ENCODE measurements around the gene HCN1. TPM values are rescaled to one million over a fixed set of nuclear protein-coding genes. Genes with fewer than 3 reads are reported as not detected.

Gene HCN1
- not detected for total RNA-seq

GRCh38 chr5:45696206-45696836, at the start of gene HCN1:
Gene HCN1 (minus strand): TSS chr5:45696380.
- Histone ChIP-seq H3K27me3 (ENCODE audit: insufficient read depth, low read length) (peaks cover 20% of the 10 kb centered on the region), H3K4me1 (ENCODE audit: insufficient read depth, low read length) (no peaks in the 10 kb centered on the region), H3K4me3 (ENCODE audit: low read length) (no peak within 1 kb of the TSS), H3K9me3 (ENCODE audit: low read depth, low read length) (no peaks in the 10 kb centered on the region)

GRCh38 chr5:45741110-45741509, 44.9 kb upstream of the HCN1 start:
- Histone ChIP-seq H3K4me3 (ENCODE audit: low read length) (no peak overlapping the region), H3K4me1 (ENCODE audit: insufficient read depth, low read length) (no peaks in the 10 kb centered on the region), H3K9me3 (ENCODE audit: low read depth, low read length) (no peaks in the 10 kb centered on the region), H3K27me3 (ENCODE audit: insufficient read depth, low read length) (no peaks in the 10 kb centered on the region)

DNA sequence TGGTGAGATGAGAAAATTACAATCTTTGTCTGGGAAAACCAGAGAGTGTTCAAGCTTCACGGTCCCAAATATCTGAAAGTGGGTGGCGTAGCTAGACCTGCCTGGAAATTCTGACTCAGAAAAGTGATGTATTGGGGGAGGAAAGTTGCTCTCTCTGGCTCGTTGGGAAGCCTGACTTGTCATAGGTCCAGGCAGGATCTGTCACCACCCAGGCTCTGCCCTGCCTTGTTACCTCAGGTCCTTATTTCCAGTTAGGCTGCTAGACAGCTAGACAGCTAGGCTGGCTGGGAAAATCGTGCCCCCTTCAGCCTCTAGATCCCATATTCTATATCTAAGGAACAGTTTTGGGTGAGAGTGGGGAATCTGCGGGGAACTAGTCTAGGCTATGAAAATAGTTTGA, 41.0 kb upstream of the HCN1 start:
- Histone ChIP-seq H3K9me3 (ENCODE audit: low read depth, low read length) (no peaks in the 10 kb centered on the region), H3K27me3 (ENCODE audit: insufficient read depth, low read length) (no peaks in the 10 kb centered on the region), H3K4me1 (ENCODE audit: insufficient read depth, low read length) (no peaks in the 10 kb centered on the region), H3K4me3 (ENCODE audit: low read length) (no peak overlapping the region)

- Histone ChIP-seq H3K4me3 (ENCODE audit: low read length) (no peak overlapping the region), H3K4me1 (ENCODE audit: insufficient read depth, low read length) (no peaks in the 10 kb centered on the region), H3K9me3 (ENCODE audit: low read depth, low read length) (peaks cover 4% of the 10 kb centered on the region), H3K27me3 (ENCODE audit: insufficient read depth, low read length) (no peaks in the 10 kb centered on the region)
These were observed 29.4 kb upstream of the HCN1 start for GRCh38 chr5:45725537-45725936.

DNA sequence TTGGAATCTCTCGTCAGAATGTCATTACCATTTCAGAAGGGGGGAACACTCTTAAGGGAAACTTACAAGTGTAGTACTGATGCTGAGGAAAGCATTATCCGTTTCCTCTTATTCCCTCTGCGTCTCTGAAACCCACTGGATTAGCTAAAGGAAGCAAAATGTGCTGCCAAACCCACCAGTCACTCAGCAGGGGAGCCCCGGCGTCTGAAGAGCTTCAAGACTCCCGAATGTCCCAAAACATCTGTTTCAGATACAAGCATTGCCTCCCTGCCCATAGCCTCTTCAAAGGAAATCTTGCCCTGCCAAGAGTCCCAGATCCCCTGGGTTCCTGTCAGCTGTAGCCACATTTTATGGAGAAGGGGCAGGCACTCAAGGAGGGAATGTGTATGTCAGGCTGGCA, 1.0 kb upstream of the HCN1 start:
- Histone ChIP-seq H3K4me3 (ENCODE audit: low read length) (no peak overlapping the region), H3K4me1 (ENCODE audit: insufficient read depth, low read length) (no peaks in the 10 kb centered on the region), H3K27me3 (ENCODE audit: insufficient read depth, low read length) (peaks cover 20% of the 10 kb centered on the region), H3K9me3 (ENCODE audit: low read depth, low read length) (no peaks in the 10 kb centered on the region)

DNA sequence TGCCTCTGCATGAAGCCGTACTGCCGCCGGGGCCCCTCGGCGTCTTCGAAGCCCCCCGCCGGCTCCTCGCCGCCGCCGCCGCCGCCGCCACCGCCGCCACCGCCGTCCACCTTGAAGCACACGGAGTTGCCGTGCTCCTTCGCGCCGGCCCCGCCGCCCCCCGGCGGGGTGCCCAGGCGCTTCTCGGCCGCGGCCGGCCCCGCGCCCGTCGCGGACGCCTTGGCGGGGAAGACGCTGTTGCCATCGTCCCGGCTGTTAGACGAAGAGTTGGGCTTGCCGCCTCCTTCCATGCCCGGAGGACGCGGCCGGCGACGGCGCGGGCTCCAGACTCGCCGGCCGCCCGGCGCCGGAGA, 400 bp downstream of the HCN1 start:
- no peak overlapping the region for H3K4me3 ChIP-seq (ENCODE audit: low read length)
- no peaks in the 10 kb centered on the region for H3K4me1 ChIP-seq (ENCODE audit: insufficient read depth, low read length)
- H3K27me3 ChIP-seq (ENCODE audit: insufficient read depth, low read length) = peaks cover 20% of the 10 kb centered on the region
- H3K9me3 ChIP-seq (ENCODE audit: low read depth, low read length) = no peaks in the 10 kb centered on the region

DNA sequence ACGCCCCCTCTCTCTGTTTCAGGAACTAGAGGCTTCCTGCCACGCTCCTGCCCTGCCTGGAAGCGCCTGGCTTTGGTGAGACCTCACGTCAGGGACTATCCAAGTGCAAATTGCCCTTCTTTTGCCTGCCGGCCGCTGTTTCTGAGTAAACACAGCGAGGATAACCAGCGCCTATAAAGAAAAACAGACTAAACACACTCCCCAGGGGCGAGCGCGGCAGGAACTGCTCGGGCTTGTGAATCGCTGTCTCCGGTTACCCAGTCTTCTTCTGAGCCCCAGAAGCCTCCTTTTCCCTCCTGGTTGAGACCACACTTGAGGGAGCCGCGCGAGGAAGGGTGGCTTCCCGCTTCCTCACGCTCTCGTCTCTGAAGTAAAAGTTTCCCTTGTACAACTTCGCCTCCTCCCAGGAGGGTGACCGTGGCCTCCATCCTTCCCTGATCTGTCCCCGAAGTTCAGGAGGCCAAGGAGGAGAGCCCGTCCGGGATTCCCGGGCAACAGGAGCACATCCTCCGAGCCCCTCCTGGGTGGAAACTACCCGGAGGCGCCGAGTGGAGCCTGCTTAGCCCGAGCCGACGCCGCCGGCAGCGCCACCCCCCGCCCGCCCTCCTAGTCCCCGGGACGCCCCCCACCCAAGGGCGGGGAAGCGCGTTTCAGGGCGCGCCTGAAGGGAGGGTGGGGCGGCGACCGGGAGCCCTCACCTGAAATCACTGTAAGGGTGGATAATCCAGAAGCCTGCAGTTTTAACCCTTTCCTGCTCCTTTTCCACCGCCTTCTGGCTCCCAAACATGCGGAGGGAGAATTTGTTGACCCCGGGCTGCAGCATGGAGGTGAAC, 993 bp downstream of the HCN1 start:
- Histone ChIP-seq H3K27me3 (ENCODE audit: insufficient read depth, low read length) (peaks cover 20% of the 10 kb centered on the region), H3K4me3 (ENCODE audit: low read length) (no peak overlapping the region), H3K4me1 (ENCODE audit: insufficient read depth, low read length) (no peaks in the 10 kb centered on the region), H3K9me3 (ENCODE audit: low read depth, low read length) (no peaks in the 10 kb centered on the region)

GRCh38 chr5:45694255-45694814, 1.8 kb downstream of the HCN1 start:
- H3K27me3 ChIP-seq (ENCODE audit: insufficient read depth, low read length) = peaks cover 20% of the 10 kb centered on the region
- H3K4me1 ChIP-seq (ENCODE audit: insufficient read depth, low read length) = no peaks in the 10 kb centered on the region
- H3K9me3 ChIP-seq (ENCODE audit: low read depth, low read length) = no peaks in the 10 kb centered on the region
- H3K4me3 ChIP-seq (ENCODE audit: low read length) = no peak overlapping the region

DNA sequence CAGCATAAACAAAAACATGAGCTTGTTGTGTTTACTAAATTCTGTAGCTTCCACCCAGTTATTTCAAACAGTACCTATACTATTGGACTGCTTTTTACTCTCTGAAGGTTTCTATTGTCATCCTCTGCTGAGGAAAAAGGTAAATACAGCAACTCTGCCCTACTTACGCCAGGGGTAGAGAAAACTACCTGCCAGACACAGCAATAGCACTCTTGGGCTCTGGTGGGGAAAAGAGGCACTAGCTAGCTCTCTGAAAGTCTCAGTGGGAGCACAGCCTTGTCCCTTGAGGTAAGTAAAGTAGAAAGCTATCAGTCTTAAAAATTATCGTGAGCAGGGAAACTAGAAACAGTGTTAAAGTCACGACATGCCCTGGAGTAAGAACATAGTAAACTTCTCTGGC, 3.7 kb downstream of the HCN1 start:
- no peak overlapping the region for H3K4me3 ChIP-seq (ENCODE audit: low read length)
- no peaks in the 10 kb centered on the region for H3K9me3 ChIP-seq (ENCODE audit: low read depth, low read length)
- peaks cover 20% of the 10 kb centered on the region for H3K27me3 ChIP-seq (ENCODE audit: insufficient read depth, low read length)
- H3K4me1 ChIP-seq (ENCODE audit: insufficient read depth, low read length) = no peaks in the 10 kb centered on the region

- Histone ChIP-seq H3K4me3 (ENCODE audit: low read length) (no peak overlapping the region), H3K4me1 (ENCODE audit: insufficient read depth, low read length) (no peaks in the 10 kb centered on the region), H3K9me3 (ENCODE audit: low read depth, low read length) (no peaks in the 10 kb centered on the region), H3K27me3 (ENCODE audit: insufficient read depth, low read length) (peaks cover 16% of the 10 kb centered on the region)
These were observed 4.5 kb downstream of the HCN1 start for GRCh38 chr5:45691656-45692055.

DNA sequence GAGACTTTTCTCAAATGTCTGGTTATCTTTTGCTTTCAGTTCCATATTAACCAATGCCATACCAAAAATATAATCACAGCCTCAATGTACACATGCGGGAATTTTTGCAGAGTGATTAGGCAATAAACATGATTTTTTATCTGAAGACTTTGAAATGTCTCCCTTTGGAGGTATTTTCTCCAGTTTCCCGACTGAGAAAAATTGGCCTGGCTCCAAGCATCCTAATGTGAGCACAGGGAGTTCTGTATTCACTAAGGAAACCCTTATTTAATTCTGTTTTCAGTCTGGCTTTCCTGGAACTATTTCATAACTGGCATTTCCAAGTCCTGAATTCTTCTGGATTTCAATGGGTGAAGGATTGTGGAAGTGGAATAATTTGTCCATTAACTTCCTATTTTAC, 8.5 kb downstream of the HCN1 start:
- Histone ChIP-seq H3K27me3 (ENCODE audit: insufficient read depth, low read length) (no peaks in the 10 kb centered on the region), H3K4me1 (ENCODE audit: insufficient read depth, low read length) (no peaks in the 10 kb centered on the region), H3K4me3 (ENCODE audit: low read length) (no peak overlapping the region), H3K9me3 (ENCODE audit: low read depth, low read length) (no peaks in the 10 kb centered on the region)

GRCh38 chr5:45686620-45687019, 9.6 kb downstream of the HCN1 start:
- Histone ChIP-seq H3K4me1 (ENCODE audit: insufficient read depth, low read length) (no peaks in the 10 kb centered on the region), H3K4me3 (ENCODE audit: low read length) (no peak overlapping the region), H3K9me3 (ENCODE audit: low read depth, low read length) (no peaks in the 10 kb centered on the region), H3K27me3 (ENCODE audit: insufficient read depth, low read length) (no peaks in the 10 kb centered on the region)

GRCh38 chr5:45684118-45684517, 12.1 kb downstream of the HCN1 start:
- no peaks in the 10 kb centered on the region for H3K27me3 ChIP-seq (ENCODE audit: insufficient read depth, low read length)
- H3K4me1 ChIP-seq (ENCODE audit: insufficient read depth, low read length) = no peaks in the 10 kb centered on the region
- no peak overlapping the region for H3K4me3 ChIP-seq (ENCODE audit: low read length)
- no peaks in the 10 kb centered on the region for H3K9me3 ChIP-seq (ENCODE audit: low read depth, low read length)

GRCh38 chr5:45680950-45681349, 15.2 kb downstream of the HCN1 start:
- Histone ChIP-seq H3K27me3 (ENCODE audit: insufficient read depth, low read length) (no peaks in the 10 kb centered on the region), H3K9me3 (ENCODE audit: low read depth, low read length) (no peaks in the 10 kb centered on the region)

DNA sequence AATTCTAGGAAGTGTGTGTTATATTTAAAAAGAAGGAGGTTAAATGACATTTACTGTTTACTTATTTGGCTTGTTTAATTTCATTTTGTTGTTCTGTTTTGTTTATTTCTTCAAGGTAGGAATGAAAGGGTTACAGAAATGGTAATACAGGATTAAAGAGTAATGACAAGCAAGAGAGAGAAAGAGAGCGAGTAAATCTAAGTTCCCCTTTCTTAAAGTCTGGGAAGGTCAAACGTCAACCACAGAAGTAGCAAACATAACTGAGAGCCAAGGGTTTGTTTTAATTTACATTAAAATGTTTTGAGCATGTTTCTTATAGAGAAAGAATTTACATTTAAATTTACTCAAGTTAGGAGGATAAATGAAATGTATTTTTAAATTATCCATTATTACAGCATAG, 18.7 kb downstream of the HCN1 start:
- H3K27me3 ChIP-seq (ENCODE audit: insufficient read depth, low read length) = no peaks in the 10 kb centered on the region
- no peak overlapping the region for H3K4me3 ChIP-seq (ENCODE audit: low read length)
- no peaks in the 10 kb centered on the region for H3K9me3 ChIP-seq (ENCODE audit: low read depth, low read length)
- no peaks in the 10 kb centered on the region for H3K4me1 ChIP-seq (ENCODE audit: insufficient read depth, low read length)

More at GRCh38 chr5:45680950-45681349, 15.2 kb downstream of the HCN1 start:
- Histone ChIP-seq H3K4me1 (ENCODE audit: insufficient read depth, low read length) (no peaks in the 10 kb centered on the region), H3K4me3 (ENCODE audit: low read length) (no peak overlapping the region)

DNA sequence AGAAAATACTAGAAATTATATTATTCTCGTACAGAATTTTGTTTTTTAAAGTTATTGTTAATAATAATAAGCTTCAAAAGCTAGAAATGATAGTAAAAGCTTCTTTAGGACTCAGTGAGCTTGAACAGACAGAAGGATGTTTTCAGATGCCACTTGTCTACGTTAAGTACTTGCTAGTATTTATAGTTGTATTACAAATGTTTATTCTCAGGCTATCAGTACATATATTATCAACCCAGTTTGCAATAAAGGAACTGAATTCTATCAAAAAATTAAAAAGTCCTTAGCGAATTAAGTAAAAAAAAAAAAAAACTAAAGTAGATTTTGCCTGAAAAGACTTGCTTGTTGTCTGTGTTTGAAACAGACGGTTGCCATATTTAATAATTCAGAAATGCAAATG, 23.9 kb downstream of the HCN1 start:
- no peak overlapping the region for H3K4me3 ChIP-seq (ENCODE audit: low read length)
- H3K4me1 ChIP-seq (ENCODE audit: insufficient read depth, low read length) = no peaks in the 10 kb centered on the region
- H3K9me3 ChIP-seq (ENCODE audit: low read depth, low read length) = peaks cover 4% of the 10 kb centered on the region
- no peaks in the 10 kb centered on the region for H3K27me3 ChIP-seq (ENCODE audit: insufficient read depth, low read length)

Data from mononuclear cell (primary cell).